Measurements from ENCODE around the gene RNF220. TPM values are rescaled to one million over a fixed set of nuclear protein-coding genes. Genes with fewer than 3 reads are reported as not detected.

Gene RNF220
- total RNA-seq, 4 donors from 2014 or later: 45.8 to 169 (median 89.4) TPM

DNA sequence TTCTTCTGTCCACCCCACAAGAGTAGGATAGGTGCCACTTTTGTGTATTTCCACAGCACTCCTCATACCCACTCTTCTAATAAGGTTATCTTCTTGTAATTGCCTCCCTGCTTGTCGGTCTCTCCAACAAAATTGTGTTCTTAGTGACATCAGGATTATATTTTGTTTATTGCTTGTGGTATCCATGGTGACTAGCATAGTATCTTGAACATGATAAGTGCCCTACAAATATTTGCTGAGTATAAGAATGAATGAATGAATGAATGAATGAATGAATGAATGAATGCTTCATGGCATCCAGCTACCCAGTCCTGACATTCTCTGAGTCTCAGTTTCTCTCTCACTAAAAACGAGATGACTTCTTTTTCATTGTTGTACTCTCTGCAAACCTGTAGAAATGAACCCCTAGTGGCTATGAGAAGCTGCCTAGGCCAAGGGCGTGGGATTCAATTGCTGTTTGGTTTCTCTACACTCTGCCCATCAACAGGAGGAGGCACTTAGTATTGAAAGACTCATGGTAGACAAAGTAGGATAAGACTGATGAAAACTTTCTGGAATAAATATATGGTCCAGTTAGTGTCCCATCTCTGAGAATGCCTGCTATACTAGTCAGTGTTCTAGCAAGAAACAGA is 148.2 kb downstream of the RNF220 start:
- WGBS, 2 donors (ENCODE audit: low coverage in 1 of 2): 34 to 36% methylated on average over 2 to 3 of the region's 3 CpGs
- H3K27me3 ChIP-seq: peaks cover 5% of the 10 kb centered on the region
- TF ChIP-seq POLR2AphosphoS5 (IDR thresholded peaks at IDR 0.05): no peak
- TF ChIP-seq EP300 (IDR thresholded peaks at IDR 0.05; ENCODE audit: low read depth): no peak
- no peak for TF ChIP-seq POLR2A (IDR thresholded peaks at IDR 0.05)
- no peak for TF ChIP-seq CTCF (IDR thresholded peaks at IDR 0.05)
- no peak overlapping the region for H3K27ac ChIP-seq
- no peaks in the 10 kb centered on the region for H3K4me1 ChIP-seq
- no peak for DNase-seq
- in situ Hi-C loops (cut with MboI; ENCODE audit: low pct_ligation_motif_present in 1 of 4, low pct_unique_long_range_greater_than_20kb in 1 of 4, low sequenced_read_pairs in 3 of 4): no loop called here
- H3K9me3 ChIP-seq: no peaks in the 10 kb centered on the region
- intact Hi-C loops (cut with DNase I; ENCODE audit: low total_unique reads): no loop called here
- H3K4me3 ChIP-seq: no peak overlapping the region
- no peaks in the 10 kb centered on the region for H3K36me3 ChIP-seq

DNA sequence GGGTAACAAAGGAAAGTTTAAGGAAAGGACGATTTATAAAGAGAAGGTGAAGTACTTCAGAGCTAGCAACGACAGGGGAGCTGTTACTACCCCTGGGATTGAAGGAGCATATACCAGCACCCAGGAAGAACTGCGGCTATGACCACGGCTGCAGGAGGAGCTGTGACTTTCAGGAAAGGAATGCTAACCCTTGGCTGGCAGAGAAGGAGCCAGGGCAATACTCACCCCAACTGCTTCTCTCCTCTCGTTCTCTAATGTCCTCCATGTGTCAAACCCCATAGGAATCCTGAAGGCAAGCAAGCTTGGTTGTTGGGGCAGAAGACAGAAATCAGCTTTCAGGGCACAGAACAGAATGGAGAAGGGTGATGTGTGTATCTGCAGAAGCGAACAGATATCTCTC is 148.7 kb downstream of the RNF220 start:
- in situ Hi-C loops (cut with MboI; ENCODE audit: low pct_ligation_motif_present in 1 of 4, low pct_unique_long_range_greater_than_20kb in 1 of 4, low sequenced_read_pairs in 3 of 4) (no loop called here), intact Hi-C loops (cut with DNase I; ENCODE audit: low total_unique reads) (no loop called here)
- 72 to 90% methylated on average over 2 to 6 of the region's 6 CpGs for WGBS, 2 donors (ENCODE audit: low coverage in 1 of 2)

DNA sequence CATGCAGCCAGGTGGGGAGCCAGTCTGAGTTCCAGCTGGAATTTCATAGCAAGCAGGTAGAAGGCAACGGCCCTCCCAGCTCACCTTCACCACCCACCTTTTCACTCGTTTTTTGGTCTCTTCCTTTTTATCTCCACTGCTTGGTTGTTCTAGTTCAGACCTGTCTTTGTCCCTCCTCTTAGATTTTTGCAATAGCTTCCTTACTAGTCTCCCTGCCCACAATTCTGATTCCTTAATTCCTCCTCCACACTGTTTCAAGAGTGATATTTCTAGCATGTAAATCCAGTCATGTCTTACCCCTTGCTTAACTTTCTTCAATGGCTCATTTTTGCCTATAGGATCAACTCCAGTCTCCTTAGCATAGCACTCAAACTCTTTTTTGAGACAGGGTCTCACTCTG is 149.7 kb downstream of the RNF220 start:
- H3K4me1 ChIP-seq: no peaks in the 10 kb centered on the region
- intact Hi-C loops (cut with DNase I; ENCODE audit: low total_unique reads) (no loop called here), in situ Hi-C loops (cut with MboI; ENCODE audit: low pct_ligation_motif_present in 1 of 4, low pct_unique_long_range_greater_than_20kb in 1 of 4, low sequenced_read_pairs in 3 of 4) (no loop called here)
- no peaks in the 10 kb centered on the region for H3K9me3 ChIP-seq
- H3K36me3 ChIP-seq: no peaks in the 10 kb centered on the region
- WGBS, 2 donors (ENCODE audit: low coverage in 1 of 2): 53 to 64% methylated on average over 2 of the region's 2 CpGs
- peaks cover 12% of the 10 kb centered on the region for H3K27me3 ChIP-seq
- H3K27ac ChIP-seq: no peak overlapping the region
- H3K4me3 ChIP-seq: no peak overlapping the region
- TF ChIP-seq POLR2A (IDR thresholded peaks at IDR 0.05) (no peak), POLR2AphosphoS5 (IDR thresholded peaks at IDR 0.05) (no peak), EP300 (IDR thresholded peaks at IDR 0.05; ENCODE audit: low read depth) (no peak), CTCF (IDR thresholded peaks at IDR 0.05) (no peak)
- no peak for DNase-seq

More for the DNA sequence above, 148.7 kb downstream of the RNF220 start:
- H3K4me1 ChIP-seq: no peaks in the 10 kb centered on the region
- H3K27me3 ChIP-seq: peaks cover 6% of the 10 kb centered on the region
- TF ChIP-seq POLR2AphosphoS5 (IDR thresholded peaks at IDR 0.05) (no peak), POLR2A (IDR thresholded peaks at IDR 0.05) (no peak), CTCF (IDR thresholded peaks at IDR 0.05) (no peak)
- no peak overlapping the region for H3K4me3 ChIP-seq
- no peaks in the 10 kb centered on the region for H3K36me3 ChIP-seq
- no peak overlapping the region for H3K27ac ChIP-seq
- no peak for DNase-seq
- no peaks in the 10 kb centered on the region for H3K9me3 ChIP-seq

GRCh38 chr1:44557778-44558177 is 152.7 kb downstream of the RNF220 start:
- in situ Hi-C loops (cut with MboI; ENCODE audit: low pct_ligation_motif_present in 1 of 4, low pct_unique_long_range_greater_than_20kb in 1 of 4, low sequenced_read_pairs in 3 of 4) (no loop called here), intact Hi-C loops (cut with DNase I; ENCODE audit: low total_unique reads) (no loop called here)
- Histone ChIP-seq H3K27me3 (peaks cover 12% of the 10 kb centered on the region), H3K27ac (no peak overlapping the region), H3K36me3 (no peaks in the 10 kb centered on the region), H3K9me3 (no peaks in the 10 kb centered on the region), H3K4me3 (no peak overlapping the region), H3K4me1 (no peaks in the 10 kb centered on the region)
- DNase-seq: no peak
- WGBS, 2 donors (ENCODE audit: low coverage in 1 of 2): 81 to 84% methylated on average over 3 to 6 of the region's 6 CpGs
- no peak for TF ChIP-seq EP300 (IDR thresholded peaks at IDR 0.05; ENCODE audit: low read depth)
- no peak for TF ChIP-seq CTCF (IDR thresholded peaks at IDR 0.05)
- TF ChIP-seq POLR2A (IDR thresholded peaks at IDR 0.05): no peak
- TF ChIP-seq POLR2AphosphoS5 (IDR thresholded peaks at IDR 0.05): no peak
